ENCODE data around the gene GPRIN2.

DNA sequence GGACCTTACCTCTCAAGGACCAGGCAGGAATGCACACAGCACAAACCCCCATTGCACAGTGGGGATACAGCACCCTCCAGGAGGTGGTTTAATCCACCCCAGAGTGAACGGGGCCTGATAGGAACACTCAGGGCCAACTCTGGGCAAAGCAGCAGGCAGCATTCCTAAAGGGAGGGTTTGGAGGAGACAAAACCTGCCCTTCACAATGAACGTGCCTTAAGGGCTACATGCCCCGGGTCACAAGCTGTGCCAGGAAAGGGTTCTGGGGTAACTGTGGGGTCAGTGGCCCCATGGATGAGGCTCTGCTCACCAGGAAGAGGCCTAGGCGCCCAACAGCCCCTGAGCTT is 1.1 kb downstream of the GPRIN2 start:
- TF ChIP-seq, protein P1, sequence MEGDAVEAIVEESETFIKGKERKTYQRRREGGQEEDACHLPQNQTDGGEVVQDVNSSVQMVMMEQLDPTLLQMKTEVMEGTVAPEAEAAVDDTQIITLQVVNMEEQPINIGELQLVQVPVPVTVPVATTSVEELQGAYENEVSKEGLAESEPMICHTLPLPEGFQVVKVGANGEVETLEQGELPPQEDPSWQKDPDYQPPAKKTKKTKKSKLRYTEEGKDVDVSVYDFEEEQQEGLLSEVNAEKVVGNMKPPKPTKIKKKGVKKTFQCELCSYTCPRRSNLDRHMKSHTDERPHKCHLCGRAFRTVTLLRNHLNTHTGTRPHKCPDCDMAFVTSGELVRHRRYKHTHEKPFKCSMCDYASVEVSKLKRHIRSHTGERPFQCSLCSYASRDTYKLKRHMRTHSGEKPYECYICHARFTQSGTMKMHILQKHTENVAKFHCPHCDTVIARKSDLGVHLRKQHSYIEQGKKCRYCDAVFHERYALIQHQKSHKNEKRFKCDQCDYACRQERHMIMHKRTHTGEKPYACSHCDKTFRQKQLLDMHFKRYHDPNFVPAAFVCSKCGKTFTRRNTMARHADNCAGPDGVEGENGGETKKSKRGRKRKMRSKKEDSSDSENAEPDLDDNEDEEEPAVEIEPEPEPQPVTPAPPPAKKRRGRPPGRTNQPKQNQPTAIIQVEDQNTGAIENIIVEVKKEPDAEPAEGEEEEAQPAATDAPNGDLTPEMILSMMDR (IDR thresholded peaks at IDR 0.05; ENCODE audit: poor library complexity, severe bottlenecking): no peak
- TF ChIP-seq EP300 (conservative IDR thresholded peaks at IDR 0.05; ENCODE audit: poor library complexity, severe bottlenecking): no peak
- no peak for TF ChIP-seq TAF1 (IDR thresholded peaks at IDR 0.05; ENCODE audit: low read depth)
- TF ChIP-seq EZH2 (IDR thresholded peaks at IDR 0.05; ENCODE audit: borderline replicate concordance, insufficient read depth, low read length, poor library complexity, severe bottlenecking): no peak
- TF ChIP-seq POLR2AphosphoS5 (IDR thresholded peaks at IDR 0.05): no peak
- TF ChIP-seq REST (IDR thresholded peaks at IDR 0.05; ENCODE audit: borderline replicate concordance): no peak
- no peak for TF ChIP-seq RAD21 (conservative IDR thresholded peaks at IDR 0.05)

All from neural cell (in vitro differentiated cells).